HepG2 (cell line): ENCODE results near the gene RNLS.

Source experiments
- CTCF ChIP-seq: sonication (generic); formaldehyde crosslinking; IDR thresholded peaks from 2 replicates; pipeline ENCODE4 v1.5.0; 2020; ENCODE audit warnings: mild to moderate bottlenecking, missing genetic modification reagents, moderate library complexity
- NFYB ChIP-seq: sonication (generic); formaldehyde crosslinking; IDR thresholded peaks from 2 replicates; pipeline ENCODE4 v1.4.0; 2020; ENCODE audit warnings: missing genetic modification reagents
- SMAD1 ChIP-seq: sonication (generic); formaldehyde crosslinking; IDR thresholded peaks from 2 replicates; pipeline ENCODE4 v1.4.0; 2020; ENCODE audit warnings: missing genetic modification reagents, low read depth, mild to moderate bottlenecking, borderline replicate concordance
- ZNF552 ChIP-seq: sonication (generic); formaldehyde crosslinking; IDR thresholded peaks from 2 replicates; pipeline ENCODE4 v1.9.0; 2022; ENCODE audit warnings: missing genetic modification reagents, mild to moderate bottlenecking, borderline replicate concordance
- TF ChIP-seq, protein P1 (sequence below): sonication (generic); formaldehyde crosslinking; conservative IDR thresholded peaks from 2 replicates; pipeline ENCODE4 v1.4.0; 2020; ENCODE audit warnings: missing genetic modification reagents
- TF ChIP-seq, protein P2 (sequence below): IDR thresholded peaks from 2 replicates; pipeline ENCODE4 v1.6.1; 2012; ENCODE audit warnings: low read length, improper control_type of control experiment

GRCh38 chr10:88389456-88389855 lies 193.7 kb downstream of the RNLS start:
- no peak for TF ChIP-seq SMAD1 (CRISPR knock-in tag)
- peak; percentile 44 for TF ChIP-seq CTCF (CRISPR knock-in tag)
- no peak for TF ChIP-seq NFYB
- no peak for TF ChIP-seq ZNF552
- TF ChIP-seq, protein P1, sequence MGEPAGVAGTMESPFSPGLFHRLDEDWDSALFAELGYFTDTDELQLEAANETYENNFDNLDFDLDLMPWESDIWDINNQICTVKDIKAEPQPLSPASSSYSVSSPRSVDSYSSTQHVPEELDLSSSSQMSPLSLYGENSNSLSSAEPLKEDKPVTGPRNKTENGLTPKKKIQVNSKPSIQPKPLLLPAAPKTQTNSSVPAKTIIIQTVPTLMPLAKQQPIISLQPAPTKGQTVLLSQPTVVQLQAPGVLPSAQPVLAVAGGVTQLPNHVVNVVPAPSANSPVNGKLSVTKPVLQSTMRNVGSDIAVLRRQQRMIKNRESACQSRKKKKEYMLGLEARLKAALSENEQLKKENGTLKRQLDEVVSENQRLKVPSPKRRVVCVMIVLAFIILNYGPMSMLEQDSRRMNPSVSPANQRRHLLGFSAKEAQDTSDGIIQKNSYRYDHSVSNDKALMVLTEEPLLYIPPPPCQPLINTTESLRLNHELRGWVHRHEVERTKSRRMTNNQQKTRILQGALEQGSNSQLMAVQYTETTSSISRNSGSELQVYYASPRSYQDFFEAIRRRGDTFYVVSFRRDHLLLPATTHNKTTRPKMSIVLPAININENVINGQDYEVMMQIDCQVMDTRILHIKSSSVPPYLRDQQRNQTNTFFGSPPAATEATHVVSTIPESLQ, result no peak
- TF ChIP-seq, protein P2, sequence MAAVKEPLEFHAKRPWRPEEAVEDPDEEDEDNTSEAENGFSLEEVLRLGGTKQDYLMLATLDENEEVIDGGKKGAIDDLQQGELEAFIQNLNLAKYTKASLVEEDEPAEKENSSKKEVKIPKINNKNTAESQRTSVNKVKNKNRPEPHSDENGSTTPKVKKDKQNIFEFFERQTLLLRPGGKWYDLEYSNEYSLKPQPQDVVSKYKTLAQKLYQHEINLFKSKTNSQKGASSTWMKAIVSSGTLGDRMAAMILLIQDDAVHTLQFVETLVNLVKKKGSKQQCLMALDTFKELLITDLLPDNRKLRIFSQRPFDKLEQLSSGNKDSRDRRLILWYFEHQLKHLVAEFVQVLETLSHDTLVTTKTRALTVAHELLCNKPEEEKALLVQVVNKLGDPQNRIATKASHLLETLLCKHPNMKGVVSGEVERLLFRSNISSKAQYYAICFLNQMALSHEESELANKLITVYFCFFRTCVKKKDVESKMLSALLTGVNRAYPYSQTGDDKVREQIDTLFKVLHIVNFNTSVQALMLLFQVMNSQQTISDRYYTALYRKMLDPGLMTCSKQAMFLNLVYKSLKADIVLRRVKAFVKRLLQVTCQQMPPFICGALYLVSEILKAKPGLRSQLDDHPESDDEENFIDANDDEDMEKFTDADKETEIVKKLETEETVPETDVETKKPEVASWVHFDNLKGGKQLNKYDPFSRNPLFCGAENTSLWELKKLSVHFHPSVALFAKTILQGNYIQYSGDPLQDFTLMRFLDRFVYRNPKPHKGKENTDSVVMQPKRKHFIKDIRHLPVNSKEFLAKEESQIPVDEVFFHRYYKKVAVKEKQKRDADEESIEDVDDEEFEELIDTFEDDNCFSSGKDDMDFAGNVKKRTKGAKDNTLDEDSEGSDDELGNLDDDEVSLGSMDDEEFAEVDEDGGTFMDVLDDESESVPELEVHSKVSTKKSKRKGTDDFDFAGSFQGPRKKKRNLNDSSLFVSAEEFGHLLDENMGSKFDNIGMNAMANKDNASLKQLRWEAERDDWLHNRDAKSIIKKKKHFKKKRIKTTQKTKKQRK, result no peak
